Neuron (in vitro differentiated cells): ENCODE data around the gene SNTA1.
"Not testable (repeated sequence)": the region's sequence is repeated elsewhere in the genome, so short reads cannot be mapped to it uniquely, and the experiment has no call there.

Source experiments
- H2AFZ ChIP-seq: one replicate; pipeline ENCODE4 v1.6.1; 2013; ENCODE audit warnings: low read depth, mild to moderate bottlenecking, inconsistent platforms, low read length, moderate library complexity
- H3K27me3 ChIP-seq: one replicate; pipeline ENCODE4 v1.6.1; 2013; ENCODE audit warnings: low read length; ENCODE audit not compliant: insufficient read depth
- H3K36me3 ChIP-seq: one replicate; pipeline ENCODE4 v1.6.1; 2013; ENCODE audit warnings: low read length; ENCODE audit not compliant: insufficient read depth
- H3K4me1 ChIP-seq: one replicate; pipeline ENCODE4 v1.6.1; 2013; ENCODE audit warnings: low read length; ENCODE audit not compliant: insufficient read depth
- H3K4me3 ChIP-seq: 2 replicates; pipeline ENCODE4 v1.5.1; 2013; ENCODE audit warnings: mild to moderate bottlenecking, low read length, moderate library complexity
- H3K9me3 ChIP-seq: one replicate; pipeline ENCODE4 v1.6.1; 2013; ENCODE audit warnings: low read length

SNTA1 gene

GRCh38 chr20:33443512-33444239 lies at the start of gene SNTA1:
TSS of gene SNTA1 (minus strand) at chr20:33443763. CDS start at chr20:33443620, 143 bp downstream.
- Histone ChIP-seq H2AFZ (peak within 1 kb of the TSS; percentile 92), H3K36me3 (no peaks in the 10 kb centered on the region), H3K27me3 (no peaks in the 10 kb centered on the region), H3K4me1 (peaks cover 12% of the 10 kb centered on the region), H3K4me3 (peak within 1 kb of the TSS; percentile 56), H3K9me3 (no peaks in the 10 kb centered on the region)

- no peaks in the 10 kb centered on the region for H3K9me3 ChIP-seq
- peak overlapping the region; percentile 61 for H3K4me3 ChIP-seq
- H2AFZ ChIP-seq: no peak overlapping the region
- H3K4me1 ChIP-seq: peaks cover 7% of the 10 kb centered on the region
- H3K36me3 ChIP-seq: peaks cover 3% of the 10 kb centered on the region
- H3K27me3 ChIP-seq: no peaks in the 10 kb centered on the region
Observed at GRCh38 chr20:33490934-33491656, 47.5 kb upstream of the SNTA1 start.

GRCh38 chr20:33490023-33490933 lies 46.7 kb upstream of the SNTA1 start, which contains the start of gene CBFA2T2:
TSS of gene CBFA2T2 (plus strand) at chr20:33490096. CDS start at chr20:33490268, 172 bp downstream.
- peak within 1 kb of the TSS; percentile 83 for H3K4me3 ChIP-seq
- H3K27me3 ChIP-seq: no peaks in the 10 kb centered on the region
- peaks cover 7% of the 10 kb centered on the region for H3K4me1 ChIP-seq
- H3K36me3 ChIP-seq: peaks cover 3% of the 10 kb centered on the region
- peak within 1 kb of the TSS; percentile 55 for H2AFZ ChIP-seq
- H3K9me3 ChIP-seq: no peaks in the 10 kb centered on the region

GRCh38 chr20:33489495-33490022 lies 46.0 kb upstream of the SNTA1 start:
- no peaks in the 10 kb centered on the region for H3K27me3 ChIP-seq
- H3K36me3 ChIP-seq: peaks cover 3% of the 10 kb centered on the region
- H3K4me3 ChIP-seq: peak overlapping the region; percentile 83
- H3K9me3 ChIP-seq: no peaks in the 10 kb centered on the region
- H3K4me1 ChIP-seq: peaks cover 7% of the 10 kb centered on the region
- no peak overlapping the region for H2AFZ ChIP-seq

GRCh38 chr20:33488661-33489494 lies 45.3 kb upstream of the SNTA1 start:
- not testable (repeated sequence) for H3K9me3 ChIP-seq, H3K27me3 ChIP-seq, H3K36me3 ChIP-seq, H3K4me1 ChIP-seq, H2AFZ ChIP-seq
- H3K4me3 ChIP-seq: peak overlapping the region; percentile 83

- Histone ChIP-seq H2AFZ (no peak overlapping the region), H3K36me3 (peaks cover 3% of the 10 kb centered on the region), H3K4me1 (peaks cover 7% of the 10 kb centered on the region), H3K4me3 (no peak overlapping the region), H3K9me3 (no peaks in the 10 kb centered on the region), H3K27me3 (no peaks in the 10 kb centered on the region)
Observed at GRCh38 chr20:33488201-33488600, 44.6 kb upstream of the SNTA1 start.

- not testable (repeated sequence) for H3K27me3 ChIP-seq, H3K36me3 ChIP-seq, H3K4me1 ChIP-seq, H2AFZ ChIP-seq, H3K9me3 ChIP-seq, H3K4me3 ChIP-seq
Observed at GRCh38 chr20:33483186-33483585, 39.6 kb upstream of the SNTA1 start.

- Histone ChIP-seq H3K27me3 (no peaks in the 10 kb centered on the region), H2AFZ (no peak overlapping the region), H3K4me3 (no peak overlapping the region), H3K4me1 (no peaks in the 10 kb centered on the region), H3K9me3 (no peaks in the 10 kb centered on the region), H3K36me3 (no peaks in the 10 kb centered on the region)
Observed at GRCh38 chr20:33482581-33482980, 39.0 kb upstream of the SNTA1 start.

GRCh38 chr20:33481431-33481941 lies 37.9 kb upstream of the SNTA1 start:
- Histone ChIP-seq H2AFZ (no peak overlapping the region), H3K4me1 (no peaks in the 10 kb centered on the region), H3K27me3 (no peaks in the 10 kb centered on the region), H3K4me3 (no peak overlapping the region), H3K36me3 (no peaks in the 10 kb centered on the region), H3K9me3 (no peaks in the 10 kb centered on the region)

GRCh38 chr20:33480048-33480447 lies 36.5 kb upstream of the SNTA1 start:
- no peaks in the 10 kb centered on the region for H3K36me3 ChIP-seq
- no peaks in the 10 kb centered on the region for H3K27me3 ChIP-seq
- no peaks in the 10 kb centered on the region for H3K9me3 ChIP-seq
- H2AFZ ChIP-seq: no peak overlapping the region
- H3K4me1 ChIP-seq: peaks cover 7% of the 10 kb centered on the region
- H3K4me3 ChIP-seq: no peak overlapping the region

GRCh38 chr20:33477386-33478234 lies 34.0 kb upstream of the SNTA1 start:
- Histone ChIP-seq H3K27me3 (no peaks in the 10 kb centered on the region), H3K4me1 (peaks cover 7% of the 10 kb centered on the region), H2AFZ (no peak overlapping the region), H3K4me3 (no peak overlapping the region), H3K36me3 (no peaks in the 10 kb centered on the region), H3K9me3 (no peaks in the 10 kb centered on the region)
